Measurements from ENCODE around the gene PCED1B.

Gene PCED1B

GRCh38 chr12:47281667-47282171 lies 202.3 kb downstream of the PCED1B start:
- DNase-seq = no peak

GRCh38 chr12:47282206-47282605 lies 202.8 kb downstream of the PCED1B start:
- DNase-seq = no peak

Data from NCI-H69 (cell line).